Jurkat, Clone E6-1 (cell line): ENCODE measurements around the gene FBLN2.
"Not testable (repeated sequence)": the region's sequence is repeated elsewhere in the genome, so short reads cannot be mapped to it uniquely, and the experiment has no call there.

ENCODE experiments used
- DNase-seq: peaks from one replicate; pipeline ENCODE4 v3.0.0-alpha.2; 2011; ENCODE audit warnings: low read depth, low spot score
- H3K4me3 ChIP-seq: 2 replicates; pipeline ENCODE4 v1.5.1; 2011; ENCODE audit warnings: mild to moderate bottlenecking, low read length, control low read depth, moderate library complexity

Gene FBLN2

GRCh38 chr3:13513051-13513912, 35.6 kb upstream of the FBLN2 start:
- no peak overlapping the region for H3K4me3 ChIP-seq
- no peak for DNase-seq

GRCh38 chr3:13513913-13514517, 34.9 kb upstream of the FBLN2 start:
- DNase-seq = no peak
- no peak overlapping the region for H3K4me3 ChIP-seq

GRCh38 chr3:13514639-13515435, 34.1 kb upstream of the FBLN2 start:
- no peak overlapping the region for H3K4me3 ChIP-seq
- no peak for DNase-seq

GRCh38 chr3:13515786-13516759, 32.9 kb upstream of the FBLN2 start:
- no peak overlapping the region for H3K4me3 ChIP-seq
- DNase-seq = no peak

- no peak overlapping the region for H3K4me3 ChIP-seq
- DNase-seq = no peak
Measured at GRCh38 chr3:13516760-13517135, 32.2 kb upstream of the FBLN2 start.

GRCh38 chr3:13517253-13517977, 31.5 kb upstream of the FBLN2 start:
- DNase-seq = no peak
- H3K4me3 ChIP-seq = no peak overlapping the region

GRCh38 chr3:13518516-13518953, 30.4 kb upstream of the FBLN2 start:
- no peak for DNase-seq
- H3K4me3 ChIP-seq = no peak overlapping the region

GRCh38 chr3:13519006-13519791, 29.7 kb upstream of the FBLN2 start:
- DNase-seq = no peak
- no peak overlapping the region for H3K4me3 ChIP-seq

- no peak for DNase-seq
- H3K4me3 ChIP-seq = no peak overlapping the region
Measured at GRCh38 chr3:13520326-13520880, 28.5 kb upstream of the FBLN2 start.

- no peak overlapping the region for H3K4me3 ChIP-seq
- DNase-seq = no peak
Measured at GRCh38 chr3:13521309-13521708, 27.6 kb upstream of the FBLN2 start.

GRCh38 chr3:13521749-13522148, 27.2 kb upstream of the FBLN2 start:
- DNase-seq, H3K4me3 ChIP-seq: not testable (repeated sequence)

GRCh38 chr3:13522236-13522635, 26.7 kb upstream of the FBLN2 start:
- DNase-seq = no peak
- no peak overlapping the region for H3K4me3 ChIP-seq

- peak; percentile 75 for DNase-seq
- no peak overlapping the region for H3K4me3 ChIP-seq
Measured at GRCh38 chr3:13524979-13525669, 23.8 kb upstream of the FBLN2 start.

GRCh38 chr3:13525827-13526625, 22.9 kb upstream of the FBLN2 start:
- no peak overlapping the region for H3K4me3 ChIP-seq
- DNase-seq = no peak

- no peak overlapping the region for H3K4me3 ChIP-seq
- no peak for DNase-seq
Measured at GRCh38 chr3:13526626-13526949, 22.3 kb upstream of the FBLN2 start.

- H3K4me3 ChIP-seq = no peak overlapping the region
- DNase-seq = no peak
Measured at GRCh38 chr3:13528217-13528867, 20.6 kb upstream of the FBLN2 start.
